ENCODE data around the gene EPN2.

The EPN2 gene

GRCh38 chr17:19362277-19363113, 125.3 kb downstream of the EPN2 start, which contains the start of gene B9D1:
TSS of gene B9D1 (minus strand) at chr17:19362723. CDS start at chr17:19362569, 154 bp downstream.
- TF ChIP-seq, protein P1, sequence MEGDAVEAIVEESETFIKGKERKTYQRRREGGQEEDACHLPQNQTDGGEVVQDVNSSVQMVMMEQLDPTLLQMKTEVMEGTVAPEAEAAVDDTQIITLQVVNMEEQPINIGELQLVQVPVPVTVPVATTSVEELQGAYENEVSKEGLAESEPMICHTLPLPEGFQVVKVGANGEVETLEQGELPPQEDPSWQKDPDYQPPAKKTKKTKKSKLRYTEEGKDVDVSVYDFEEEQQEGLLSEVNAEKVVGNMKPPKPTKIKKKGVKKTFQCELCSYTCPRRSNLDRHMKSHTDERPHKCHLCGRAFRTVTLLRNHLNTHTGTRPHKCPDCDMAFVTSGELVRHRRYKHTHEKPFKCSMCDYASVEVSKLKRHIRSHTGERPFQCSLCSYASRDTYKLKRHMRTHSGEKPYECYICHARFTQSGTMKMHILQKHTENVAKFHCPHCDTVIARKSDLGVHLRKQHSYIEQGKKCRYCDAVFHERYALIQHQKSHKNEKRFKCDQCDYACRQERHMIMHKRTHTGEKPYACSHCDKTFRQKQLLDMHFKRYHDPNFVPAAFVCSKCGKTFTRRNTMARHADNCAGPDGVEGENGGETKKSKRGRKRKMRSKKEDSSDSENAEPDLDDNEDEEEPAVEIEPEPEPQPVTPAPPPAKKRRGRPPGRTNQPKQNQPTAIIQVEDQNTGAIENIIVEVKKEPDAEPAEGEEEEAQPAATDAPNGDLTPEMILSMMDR (conservative IDR thresholded peaks at IDR 0.05; ENCODE audit: low read depth, low read length) = peak; percentile 80
- peak within 1 kb of the TSS; percentile 74 for H3K4me3 ChIP-seq (ENCODE audit: low read length)
- peak; percentile 57 for DNase-seq (ENCODE audit: low read depth)

DNA sequence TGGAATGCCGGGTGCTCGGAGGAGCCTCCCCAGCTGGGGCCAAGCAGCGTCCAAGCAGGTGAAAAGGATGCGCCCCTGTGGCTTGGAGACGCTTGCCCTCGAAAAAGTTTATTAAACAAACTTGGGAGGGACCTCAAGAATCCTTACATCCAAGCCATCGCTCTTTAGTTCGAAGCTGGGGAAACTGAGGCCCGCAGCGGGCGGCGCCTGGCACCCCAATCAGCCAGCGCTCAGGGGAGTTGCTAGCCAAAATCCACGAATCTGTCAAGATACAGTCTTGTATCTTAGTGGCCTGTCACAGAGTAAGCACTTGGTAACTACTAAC, 125.9 kb downstream of the EPN2 start:
- H3K4me3 ChIP-seq (ENCODE audit: low read length) = peak overlapping the region; percentile 74

GRCh38 chr17:19363460-19364035, 126.4 kb downstream of the EPN2 start:
- TF ChIP-seq, protein P1 (conservative IDR thresholded peaks at IDR 0.05; ENCODE audit: low read depth, low read length) = no peak
- no peak for DNase-seq (ENCODE audit: low read depth)
- H3K4me3 ChIP-seq (ENCODE audit: low read length) = no peak overlapping the region

More for the DNA sequence above, 125.9 kb downstream of the EPN2 start:
- TF ChIP-seq, protein P1 (conservative IDR thresholded peaks at IDR 0.05; ENCODE audit: low read depth, low read length) = no peak
- no peak for DNase-seq (ENCODE audit: low read depth)

DNA sequence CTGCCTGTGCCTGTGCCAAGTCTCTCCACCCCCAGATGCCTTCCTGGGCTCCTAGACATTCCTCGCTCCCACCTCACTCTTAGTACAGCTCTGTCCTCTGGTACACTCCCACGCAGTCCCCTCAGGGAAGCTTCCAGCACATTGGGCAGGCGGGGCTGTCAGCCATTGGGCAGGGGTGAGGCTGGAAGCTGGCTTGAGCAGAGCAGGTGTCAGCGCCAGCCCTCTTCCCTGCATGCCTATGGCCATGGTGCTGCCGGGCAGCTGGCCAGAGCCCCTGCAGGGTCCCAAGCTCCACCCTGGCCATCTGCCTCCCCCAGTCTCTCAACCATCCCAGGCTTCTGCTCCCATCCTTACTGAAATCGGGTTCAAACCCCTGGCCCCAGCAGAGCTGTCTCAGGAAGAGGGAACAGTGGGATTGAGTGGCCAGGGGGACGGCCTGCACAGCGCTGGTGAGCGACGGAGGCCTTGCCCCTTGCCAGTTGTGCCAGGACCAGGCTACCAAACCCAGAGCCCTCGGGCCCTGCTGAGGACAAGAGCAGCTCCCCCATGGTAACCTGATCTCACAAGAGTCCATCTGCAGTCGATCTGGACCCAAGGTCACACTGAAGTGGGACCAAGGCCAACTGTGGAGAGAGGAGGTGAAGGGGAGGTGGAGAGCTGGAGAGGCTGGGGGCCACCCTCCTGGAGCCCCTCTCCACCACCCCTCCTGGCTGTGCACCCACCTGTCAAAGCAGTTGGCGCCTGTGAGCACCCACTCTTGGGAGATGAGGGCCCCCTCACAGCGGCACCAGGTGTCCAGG, 127.7 kb downstream of the EPN2 start:
- no peak overlapping the region for H3K4me3 ChIP-seq (ENCODE audit: low read length)
- DNase-seq (ENCODE audit: low read depth) = no peak
- TF ChIP-seq, protein P1 (conservative IDR thresholded peaks at IDR 0.05; ENCODE audit: low read depth, low read length) = no peak

DNA sequence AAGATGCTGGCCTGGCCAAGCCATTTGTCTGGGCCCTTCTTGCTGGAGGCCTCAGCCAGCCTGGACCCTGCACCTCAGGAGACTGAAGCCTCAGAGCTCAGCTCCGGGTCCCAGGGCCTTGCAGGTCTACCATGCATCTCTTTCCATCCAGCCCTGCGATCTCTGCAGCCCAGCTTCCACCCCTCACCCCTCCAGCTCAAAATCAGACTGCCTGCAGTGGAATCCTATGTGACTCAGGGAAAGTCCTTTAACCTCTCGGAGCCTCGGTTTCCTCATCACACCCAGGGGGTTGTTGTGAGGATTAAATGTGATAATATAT, 128.3 kb downstream of the EPN2 start:
- DNase-seq (ENCODE audit: low read depth) = no peak
- TF ChIP-seq, protein P1 (conservative IDR thresholded peaks at IDR 0.05; ENCODE audit: low read depth, low read length) = no peak
- H3K4me3 ChIP-seq (ENCODE audit: low read length) = no peak overlapping the region

- DNase-seq (ENCODE audit: low read depth) = no peak
- TF ChIP-seq, protein P1 (conservative IDR thresholded peaks at IDR 0.05; ENCODE audit: low read depth, low read length) = no peak
- H3K4me3 ChIP-seq (ENCODE audit: low read length) = no peak overlapping the region
These were observed 128.9 kb downstream of the EPN2 start for GRCh38 chr17:19365833-19366636.
